Parathyroid adenoma (tissue), 2 donors: ENCODE results near the gene MTHFSD.
A peak's percentile ranks its signal among the peaks of the same experiment; 100 is the strongest.

Source experiments
- H2AFZ ChIP-seq: fragments of 300-600 bp; sonication (generic); one replicate; pipeline ENCODE4 v1.7.0; 2017; ENCODE audit warnings: antibody characterized with exemption, mild to moderate bottlenecking
- H3K27ac ChIP-seq: fragments of 300-600 bp; sonication (generic); one replicate; pipeline ENCODE4 v1.7.0; 2017
- H3K27me3 ChIP-seq: fragments of 300-600 bp; sonication (generic); one replicate; pipeline ENCODE4 v1.7.0; 2017; ENCODE audit warnings: low read length; ENCODE audit not compliant: control insufficient read depth, insufficient read depth
- H3K36me3 ChIP-seq: fragments of 300-600 bp; sonication (generic); one replicate; pipeline ENCODE4 v1.7.0; 2017; ENCODE audit warnings: low read length; ENCODE audit not compliant: control insufficient read depth, insufficient read depth
- H3K4me1 ChIP-seq: fragments of 300-600 bp; sonication (generic); one replicate; pipeline ENCODE4 v1.7.0; 2017; ENCODE audit warnings: control low read depth
- H3K4me2 ChIP-seq: fragments of 300-600 bp; sonication (generic); one replicate; pipeline ENCODE4 v1.7.0; 2017; ENCODE audit warnings: low read length
- H3K4me3 ChIP-seq: fragments of 300-600 bp; sonication (generic); one replicate; pipeline ENCODE4 v1.7.0; 2017; ENCODE audit warnings: low read depth, low read length
- H3K79me2 ChIP-seq: fragments of 300-600 bp; sonication (generic); one replicate; pipeline ENCODE4 v1.7.0; 2017; ENCODE audit warnings: control low read depth
- H3K9ac ChIP-seq: fragments of 300-600 bp; sonication (generic); one replicate; pipeline ENCODE4 v1.7.0; 2017; ENCODE audit warnings: mild to moderate bottlenecking
- H3K9me3 ChIP-seq: fragments of 300-600 bp; sonication (generic); one replicate; pipeline ENCODE4 v1.7.0; 2017; ENCODE audit warnings: low read length; ENCODE audit not compliant: control insufficient read depth
- CTCF ChIP-seq: fragments of 300-600 bp; sonication (generic); IDR thresholded peaks from one replicate; pipeline ENCODE4 v1.7.0; 2017; ENCODE audit warnings: antibody characterized with exemption, mild to moderate bottlenecking
- donor health status: primary hyperparathyroidism.

The MTHFSD gene

GRCh38 chr16:86510465-86511261 lies 44.4 kb downstream of the MTHFSD start, which contains the start of gene FOXF1:
FOXF1 (plus strand) TSS chr16:86510527; CDS start chr16:86510570, 43 bp downstream.
- H3K27me3 ChIP-seq, result peaks cover 15% of the 10 kb centered on the region
- no peaks in the 10 kb centered on the region for H3K36me3 ChIP-seq
- H3K79me2 ChIP-seq, result no peaks in the 10 kb centered on the region
- H3K4me3 ChIP-seq, result peak within 1 kb of the TSS; percentile 47
- no peak within 1 kb of the TSS for H3K9ac ChIP-seq
- peak within 1 kb of the TSS; percentile 69 for H3K27ac ChIP-seq
- H3K4me1 ChIP-seq, result no peaks in the 10 kb centered on the region
- H3K9me3 ChIP-seq, result no peaks in the 10 kb centered on the region
- peak within 1 kb of the TSS; percentile 78 for H3K4me2 ChIP-seq
- H2AFZ ChIP-seq, result peak within 1 kb of the TSS; percentile 73
- no peak for TF ChIP-seq CTCF

GRCh38 chr16:86509759-86510464 lies 45.1 kb downstream of the MTHFSD start:
- peak overlapping the region; percentile 78 for H3K4me2 ChIP-seq
- no peaks in the 10 kb centered on the region for H3K36me3 ChIP-seq
- peak overlapping the region; percentile 47 for H3K4me3 ChIP-seq
- no peaks in the 10 kb centered on the region for H3K9me3 ChIP-seq
- TF ChIP-seq CTCF, result no peak
- no peaks in the 10 kb centered on the region for H3K4me1 ChIP-seq
- H3K27me3 ChIP-seq, result peaks cover 15% of the 10 kb centered on the region
- peak overlapping the region; percentile 73 for H2AFZ ChIP-seq
- peak overlapping the region; percentile 69 for H3K27ac ChIP-seq
- H3K9ac ChIP-seq, result no peak overlapping the region
- no peaks in the 10 kb centered on the region for H3K79me2 ChIP-seq

GRCh38 chr16:86508947-86509758 lies 45.9 kb downstream of the MTHFSD start:
- Histone ChIP-seq H3K9me3 (no peaks in the 10 kb centered on the region), H3K4me1 (no peaks in the 10 kb centered on the region), H3K9ac (no peak overlapping the region), H3K79me2 (no peaks in the 10 kb centered on the region), H3K4me2 (peak overlapping the region; percentile 78), H3K36me3 (no peaks in the 10 kb centered on the region), H2AFZ (peak overlapping the region; percentile 73), H3K27me3 (peaks cover 18% of the 10 kb centered on the region), H3K27ac (peak overlapping the region; percentile 69), H3K4me3 (peak overlapping the region; percentile 47)
- TF ChIP-seq CTCF, result no peak

- Histone ChIP-seq H3K27me3 (peaks cover 20% of the 10 kb centered on the region), H3K36me3 (no peaks in the 10 kb centered on the region), H3K79me2 (no peaks in the 10 kb centered on the region), H3K9ac (no peak overlapping the region), H3K9me3 (no peaks in the 10 kb centered on the region), H2AFZ (no peak overlapping the region), H3K27ac (peak overlapping the region; percentile 69), H3K4me2 (peak overlapping the region; percentile 78), H3K4me1 (no peaks in the 10 kb centered on the region), H3K4me3 (peak overlapping the region; percentile 47)
- no peak for TF ChIP-seq CTCF
These were observed 46.7 kb downstream of the MTHFSD start for GRCh38 chr16:86508028-86508946.
